Activated B cell treated with CpG ODN at 0.5 μM for 24 hours (primary cell): ENCODE results near the gene AUP1. TPM values are rescaled to one million over a fixed set of nuclear protein-coding genes. Genes with fewer than 3 reads are reported as not detected.
"Not testable (repeated sequence)": the region's sequence is repeated elsewhere in the genome, so short reads cannot be mapped to it uniquely, and the experiment has no call there.

Experiments used
- ATAC-seq: fragments of 200-7000 bp; cut with Tn5 transposase; one replicate; pipeline ENCODE4 v1.10.0; 2021; ENCODE audit warnings: low read depth, mild to moderate bottlenecking, moderate library complexity
- CTCF ChIA-PET: fragments of 350-600 bp; sonication (Branson Sonifier 250); formaldehyde crosslinking; loops from one replicate; lab custom pipeline; 2021; ENCODE audit warnings: antibody characterized with exemption; lab: Charles Lee
- POLR2A ChIA-PET: fragments of 350-600 bp; sonication (Branson Sonifier 250); formaldehyde crosslinking; loops from one replicate; lab custom pipeline; 2021; ENCODE audit warnings: antibody characterized with exemption; lab: Charles Lee
- DNase-seq: peaks from one replicate; pipeline ENCODE4 v3.0.0; 2022
- H3K27ac Mint-ChIP-seq: one replicate; pipeline ENCODE4 v1.8.0; 2020; ENCODE audit warnings: mixed read lengths
- H3K27me3 Mint-ChIP-seq: one replicate; pipeline ENCODE4 v1.8.0; 2021; ENCODE audit warnings: mixed read lengths
- H3K36me3 Mint-ChIP-seq: one replicate; pipeline ENCODE4 v1.8.0; 2021; ENCODE audit warnings: low read depth, mixed read lengths
- H3K4me1 Mint-ChIP-seq: one replicate; pipeline ENCODE4 v1.8.0; 2021; ENCODE audit warnings: mixed read lengths
- H3K4me3 Mint-ChIP-seq: one replicate; pipeline ENCODE4 v1.8.0; 2020; ENCODE audit warnings: mild to moderate bottlenecking, mixed read lengths
- H3K9me3 Mint-ChIP-seq: one replicate; pipeline ENCODE4 v1.8.0; 2020; ENCODE audit warnings: mixed read lengths
- intact Hi-C: fragments of 100-400 bp; cut with micrococcal nuclease; formaldehyde crosslinking; loops from one replicate; pipeline ENCODE4 v1.15.1; 2024
- total RNA-seq: library from RNA; stranded (reverse); gene quantifications from 2 replicates; pipeline ENCODE4 v1.2.3, GENCODE V29; 2022
- TF ChIP-seq, protein P1 (sequence below): fragments of 200-600 bp; IDR thresholded peaks from one replicate; pipeline ENCODE4 v1.8.0; 2022; ENCODE audit warnings: antibody characterized with exemption, mild to moderate bottlenecking

Gene AUP1
- total RNA-seq, 1 donor from 2014 or later, result 177 TPM

DNA sequence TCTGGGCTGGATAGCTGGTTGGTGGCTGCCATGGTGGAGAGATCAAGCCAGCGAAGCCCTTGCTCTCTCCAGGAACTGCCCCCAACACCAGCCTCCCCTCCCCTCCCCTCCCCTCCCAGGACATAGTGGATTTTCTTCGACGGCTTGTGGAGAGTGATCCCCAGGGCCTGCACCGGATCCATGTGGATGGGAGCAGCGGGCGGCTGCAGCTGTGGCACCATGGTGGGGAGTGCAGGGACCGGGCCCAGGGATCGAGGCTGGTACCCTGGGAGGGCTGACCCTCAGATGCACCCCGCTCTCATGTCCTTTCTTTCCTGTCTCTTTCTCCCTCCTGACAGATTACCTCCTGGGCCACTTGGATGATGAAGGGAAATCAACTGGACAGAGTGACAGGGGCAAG lies 39.6 kb downstream of the AUP1 start:
- Mint-ChIP-seq H3K4me3 (no peak overlapping the region), H3K4me1 (no peaks in the 10 kb centered on the region), H3K36me3 (peaks cover 71% of the 10 kb centered on the region), H3K27me3 (no peaks in the 10 kb centered on the region), H3K9me3 (no peaks in the 10 kb centered on the region), H3K27ac (no peak overlapping the region)
- ChIA-PET CTCF (no interaction called here), POLR2A (interaction anchor here (0.6 kb wide), 1 partner anchor 23 kb away, joined by 4 read pairs; no protein-coding TSS in a partner anchor)
- DNase-seq (no peak), ATAC-seq (no peak)
- intact Hi-C loops, result no loop called here
- TF ChIP-seq, protein P1, sequence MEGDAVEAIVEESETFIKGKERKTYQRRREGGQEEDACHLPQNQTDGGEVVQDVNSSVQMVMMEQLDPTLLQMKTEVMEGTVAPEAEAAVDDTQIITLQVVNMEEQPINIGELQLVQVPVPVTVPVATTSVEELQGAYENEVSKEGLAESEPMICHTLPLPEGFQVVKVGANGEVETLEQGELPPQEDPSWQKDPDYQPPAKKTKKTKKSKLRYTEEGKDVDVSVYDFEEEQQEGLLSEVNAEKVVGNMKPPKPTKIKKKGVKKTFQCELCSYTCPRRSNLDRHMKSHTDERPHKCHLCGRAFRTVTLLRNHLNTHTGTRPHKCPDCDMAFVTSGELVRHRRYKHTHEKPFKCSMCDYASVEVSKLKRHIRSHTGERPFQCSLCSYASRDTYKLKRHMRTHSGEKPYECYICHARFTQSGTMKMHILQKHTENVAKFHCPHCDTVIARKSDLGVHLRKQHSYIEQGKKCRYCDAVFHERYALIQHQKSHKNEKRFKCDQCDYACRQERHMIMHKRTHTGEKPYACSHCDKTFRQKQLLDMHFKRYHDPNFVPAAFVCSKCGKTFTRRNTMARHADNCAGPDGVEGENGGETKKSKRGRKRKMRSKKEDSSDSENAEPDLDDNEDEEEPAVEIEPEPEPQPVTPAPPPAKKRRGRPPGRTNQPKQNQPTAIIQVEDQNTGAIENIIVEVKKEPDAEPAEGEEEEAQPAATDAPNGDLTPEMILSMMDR, result no peak

DNA sequence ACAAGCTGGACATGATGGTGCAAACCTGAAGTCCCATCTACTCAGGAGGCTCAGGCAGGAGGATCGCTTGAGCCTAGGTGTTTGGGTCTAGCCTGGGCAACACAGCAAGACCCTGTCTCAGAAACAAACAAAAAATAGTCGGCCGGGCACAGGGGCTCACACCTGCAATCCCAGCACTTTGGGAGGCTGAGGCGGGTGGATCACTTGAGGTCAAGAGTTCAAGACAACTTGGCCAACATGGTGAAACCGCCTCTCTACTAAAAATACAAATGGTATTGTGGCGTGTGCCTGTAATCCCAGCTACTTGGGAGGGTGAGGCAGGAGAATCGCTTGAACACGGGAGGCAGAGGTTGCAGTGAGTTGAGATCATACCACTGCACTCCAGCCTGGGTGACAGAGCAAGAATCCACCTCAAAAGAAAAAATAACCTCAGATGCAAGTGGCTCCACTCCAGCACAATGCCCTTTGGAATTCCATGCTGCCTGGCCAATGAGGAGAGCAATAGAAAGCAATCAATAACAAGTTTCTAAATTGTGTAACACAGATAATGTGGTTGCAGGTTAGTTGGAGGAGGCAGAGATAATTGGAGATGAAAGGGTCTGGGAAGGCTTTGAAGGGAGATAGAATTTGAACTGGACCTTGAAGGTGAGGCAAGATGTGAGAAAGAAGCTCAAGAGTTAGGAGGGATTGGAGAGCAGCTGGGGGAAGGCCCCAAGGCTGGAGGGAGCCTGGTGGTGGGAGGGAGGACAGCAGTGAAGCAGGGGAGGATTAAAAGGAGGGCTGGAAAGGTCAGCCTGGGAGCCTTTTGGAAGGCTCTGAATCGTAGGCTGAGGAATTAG lies 40.6 kb downstream of the AUP1 start:
- H3K4me1 Mint-ChIP-seq, result peaks cover 4% of the 10 kb centered on the region
- peaks cover 65% of the 10 kb centered on the region for H3K36me3 Mint-ChIP-seq
- ChIA-PET CTCF (no interaction called here), POLR2A (no interaction called here)
- TF ChIP-seq, protein P1, result no peak
- no peak for ATAC-seq
- no peaks in the 10 kb centered on the region for H3K27me3 Mint-ChIP-seq
- intact Hi-C loops, result no loop called here
- no peak overlapping the region for H3K27ac Mint-ChIP-seq
- no peak overlapping the region for H3K4me3 Mint-ChIP-seq
- no peaks in the 10 kb centered on the region for H3K9me3 Mint-ChIP-seq
- DNase-seq, result no peak

DNA sequence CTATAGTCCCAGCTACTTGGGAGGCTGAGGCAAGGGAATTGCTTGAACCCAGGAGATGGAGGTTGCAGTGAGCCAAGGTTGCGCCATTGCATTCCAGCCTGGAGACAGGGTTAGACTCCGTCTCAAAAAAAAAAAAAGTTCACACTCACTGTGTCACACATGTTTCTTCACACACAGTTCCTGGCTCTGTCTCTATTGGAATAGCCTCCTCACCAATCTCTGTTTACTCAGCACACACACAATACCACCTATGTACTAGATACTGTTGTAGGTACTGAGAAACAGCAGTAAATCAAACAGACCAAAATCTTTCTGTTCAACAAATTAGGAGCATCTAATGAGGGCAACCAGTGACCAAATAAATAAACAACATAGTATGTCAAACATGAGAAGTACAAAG lies 43.4 kb downstream of the AUP1 start:
- CTCF ChIA-PET, result no interaction called here
- H3K4me1 Mint-ChIP-seq, result peaks cover 24% of the 10 kb centered on the region
- no peaks in the 10 kb centered on the region for H3K27me3 Mint-ChIP-seq
- no peak overlapping the region for H3K27ac Mint-ChIP-seq
- no peaks in the 10 kb centered on the region for H3K9me3 Mint-ChIP-seq
- DNase-seq, result no peak
- TF ChIP-seq, protein P1, result no peak
- no peak overlapping the region for H3K4me3 Mint-ChIP-seq
- no peak for ATAC-seq
- POLR2A ChIA-PET, result no interaction called here
- H3K36me3 Mint-ChIP-seq, result peaks cover 49% of the 10 kb centered on the region
- intact Hi-C loops, result no loop called here

DNA sequence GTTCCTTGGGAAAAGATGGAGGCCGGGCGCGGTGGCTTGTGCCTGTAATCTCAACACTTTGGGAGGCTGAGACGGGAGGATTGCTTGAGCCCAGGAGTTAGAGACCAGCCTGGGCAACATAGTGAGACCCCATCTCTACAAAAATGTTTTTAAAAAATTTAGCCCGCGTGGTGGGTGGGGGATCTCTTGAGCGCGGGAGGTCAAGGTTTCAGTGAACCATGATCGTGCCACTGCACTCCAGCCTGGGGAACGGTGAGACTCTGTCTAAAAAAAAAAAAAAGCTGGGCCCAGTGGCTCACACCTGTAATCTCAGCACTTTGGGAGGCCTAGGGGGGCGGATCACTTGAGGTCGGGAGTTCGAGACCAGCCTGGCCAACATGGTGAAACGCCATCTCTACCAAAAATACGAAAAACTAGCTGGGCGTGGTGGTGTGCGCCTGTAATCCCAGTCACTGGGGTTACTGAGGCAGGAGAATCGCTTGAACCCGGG lies 45.8 kb downstream of the AUP1 start:
- Mint-ChIP-seq H3K36me3 (peaks cover 44% of the 10 kb centered on the region), H3K27ac (peak overlapping the region; percentile 100), H3K4me1 (peaks cover 30% of the 10 kb centered on the region), H3K4me3 (peak overlapping the region; percentile 100)
- ChIA-PET CTCF (interaction anchor here (1.3 to 5.3 kb wide), 7 partner anchors 24 to 104 kb away, joined by 4 to 85 read pairs (median 14); partner anchors contain the start of gene PCGF1), POLR2A (interaction anchor here (0.5 to 4.4 kb wide), 15 partner anchors 11 to 655 kb away, joined by 3 to 78 read pairs (median 8); partner anchors contain the start of genes AUP1, DQX1, HTRA2 and INO80B)
- H3K9me3 Mint-ChIP-seq, DNase-seq, ATAC-seq, H3K27me3 Mint-ChIP-seq: not testable (repeated sequence)
- intact Hi-C loops, result loop anchor here (1.0 to 5.0 kb wide), 10 partner anchors 20 to 393 kb away; partner anchors contain the start of genes AUP1, DOK1, HTRA2 and PCGF1

DNA sequence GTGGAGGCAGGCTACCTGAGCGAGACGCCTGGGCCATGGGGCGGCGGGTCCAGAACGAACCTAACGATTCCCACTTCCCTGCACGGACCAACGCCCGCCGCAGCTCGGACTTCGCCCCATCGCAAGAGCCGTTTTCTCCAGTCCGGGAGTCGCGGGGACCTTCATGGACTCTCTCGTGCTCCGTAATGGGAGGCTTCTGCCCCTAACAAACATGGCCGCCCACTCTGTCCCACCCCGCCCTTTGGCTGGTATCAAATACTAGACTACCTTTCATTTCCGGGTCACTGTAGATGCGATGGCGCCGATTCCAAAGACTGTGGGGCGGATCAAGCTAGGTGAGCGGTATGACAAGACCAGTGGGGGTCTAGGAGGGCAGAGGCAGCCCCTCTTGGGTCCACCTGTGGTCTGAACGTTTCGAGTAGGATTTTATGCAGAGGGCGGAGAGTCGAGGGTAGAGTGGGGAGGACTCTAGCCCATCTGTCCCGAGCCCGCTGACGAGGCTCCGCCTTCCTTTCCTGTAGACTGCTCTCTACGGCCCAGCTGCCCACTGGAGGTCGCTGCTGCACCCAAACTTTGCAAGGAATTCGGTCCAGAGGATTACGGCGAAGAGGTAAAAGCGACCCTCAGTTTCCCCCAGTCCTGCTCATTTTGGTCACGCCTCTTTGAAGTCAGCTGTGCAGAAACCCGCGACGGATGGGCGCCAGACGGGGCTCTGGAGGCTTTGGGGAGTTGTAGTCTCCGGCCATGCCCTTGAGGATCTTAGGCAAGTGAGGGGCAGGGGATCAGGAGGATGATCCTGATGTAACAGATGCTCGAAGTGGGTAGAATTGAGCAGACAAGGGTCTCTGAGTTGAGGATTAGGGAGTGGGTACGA lies 46.5 kb downstream of the AUP1 start, which contains the start of the genes CCDC142 and TTC31:
CCDC142 (minus strand) TSS at position 198 of the 874 bp plus-strand sequence; CDS start at position 37, 161 bp downstream.
TTC31 (plus strand) TSS at position 281 of the 874 bp plus-strand sequence; CDS start at position 296, 15 bp downstream.
- TF ChIP-seq, protein P1, result peak; percentile 23
- H3K36me3 Mint-ChIP-seq, result peaks cover 43% of the 10 kb centered on the region
- ATAC-seq (peak; percentile 92), DNase-seq (peak; percentile 83)
- ChIA-PET CTCF (interaction anchor here (0.7 to 5.3 kb wide), 19 partner anchors 10 to 104 kb away, joined by 3 to 85 read pairs (median 4); partner anchors contain the start of genes AUP1, HTRA2, INO80B and LBX2), POLR2A (interaction anchor here (0.5 to 4.4 kb wide), 21 partner anchors 10 to 654 kb away, joined by 3 to 78 read pairs (median 8); partner anchors contain the start of genes AUP1, DQX1, HTRA2 and INO80B)
- H3K27me3 Mint-ChIP-seq, result no peaks in the 10 kb centered on the region
- H3K27ac Mint-ChIP-seq, result peak within 1 kb of the TSS; percentile 100
- peak within 1 kb of the TSS; percentile 100 for H3K4me3 Mint-ChIP-seq
- intact Hi-C loops, result loop anchor here (1.0 to 5.0 kb wide), 13 partner anchors 11 to 393 kb away; partner anchors contain the start of genes AUP1, C2orf81, DOK1 and HTRA2
- peaks cover 30% of the 10 kb centered on the region for H3K4me1 Mint-ChIP-seq
- H3K9me3 Mint-ChIP-seq, result no peaks in the 10 kb centered on the region
